ENCODE results near the gene DENND1A.

Gene DENND1A

DNA sequence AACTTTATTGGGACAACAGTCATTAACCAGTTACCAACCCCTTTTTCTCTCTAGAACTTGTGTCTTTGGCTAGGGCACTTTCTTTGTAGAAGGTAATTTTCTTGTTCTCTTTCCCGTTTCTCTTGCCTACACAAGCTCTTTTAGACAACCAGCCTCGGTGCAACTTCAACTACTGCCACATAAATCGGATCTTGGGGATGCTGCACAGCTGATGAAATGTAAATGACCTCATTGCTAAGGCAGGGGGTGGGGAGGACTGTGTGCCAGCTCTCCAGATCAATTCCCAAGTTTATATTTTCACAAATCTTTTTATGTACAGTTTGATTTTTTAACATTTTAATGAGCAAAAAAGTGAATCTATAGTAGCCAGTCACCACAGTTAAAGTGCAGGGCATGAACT is 157.6 kb downstream of the DENND1A start:
- Mint-ChIP-seq H3K9me3 (no peaks in the 10 kb centered on the region), H3K27me3 (no peaks in the 10 kb centered on the region), H3K36me3 (peaks cover 5% of the 10 kb centered on the region), H3K4me3 (no peak overlapping the region), H3K27ac (no peak overlapping the region), H3K4me1 (peaks cover 23% of the 10 kb centered on the region)
- no peak for ATAC-seq

DNA sequence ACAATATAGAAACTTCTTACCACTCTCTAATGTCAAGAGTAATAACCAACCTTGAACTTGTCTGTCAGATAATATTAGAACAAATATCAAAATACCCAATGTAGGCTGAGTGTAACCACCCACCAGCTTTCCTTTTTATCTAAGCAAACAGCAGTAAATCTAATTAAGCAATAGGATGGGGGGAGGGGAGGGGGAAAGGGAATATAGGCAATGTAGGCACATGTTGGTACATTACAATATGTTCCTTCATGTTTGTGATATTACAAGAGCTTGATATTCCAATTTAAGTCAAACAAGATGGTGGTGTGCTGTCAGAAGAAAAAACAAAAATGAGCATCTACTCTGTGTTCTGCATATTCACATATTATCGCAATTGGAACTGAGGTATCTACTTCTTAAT is 158.2 kb downstream of the DENND1A start:
- ATAC-seq, result no peak
- Mint-ChIP-seq H3K4me1 (peaks cover 23% of the 10 kb centered on the region), H3K27me3 (no peaks in the 10 kb centered on the region), H3K27ac (no peak overlapping the region), H3K9me3 (no peaks in the 10 kb centered on the region), H3K36me3 (peaks cover 5% of the 10 kb centered on the region), H3K4me3 (no peak overlapping the region)

DNA sequence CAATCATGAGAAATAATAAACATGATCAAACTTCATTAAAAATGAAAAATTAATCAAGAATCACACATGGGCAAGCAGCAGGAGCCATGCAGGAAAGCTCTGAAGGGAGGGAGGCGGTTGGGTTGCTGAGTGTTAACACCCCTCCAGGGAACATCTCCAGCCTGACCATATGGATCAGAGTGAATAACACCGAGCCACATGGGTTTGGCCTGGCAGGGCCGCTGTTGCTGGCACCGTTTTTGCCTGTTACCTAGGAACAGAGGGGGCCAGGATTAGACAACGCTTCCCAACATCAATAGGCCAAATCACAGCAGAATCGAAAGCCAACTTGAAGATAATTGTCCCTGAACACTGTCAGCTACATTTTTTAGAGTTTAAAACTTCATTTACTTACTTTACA is 160.2 kb downstream of the DENND1A start:
- H3K4me3 Mint-ChIP-seq, result no peak overlapping the region
- H3K36me3 Mint-ChIP-seq, result peaks cover 13% of the 10 kb centered on the region
- no peak overlapping the region for H3K27ac Mint-ChIP-seq
- H3K27me3 Mint-ChIP-seq, result no peaks in the 10 kb centered on the region
- peaks cover 23% of the 10 kb centered on the region for H3K4me1 Mint-ChIP-seq
- ATAC-seq, result no peak
- H3K9me3 Mint-ChIP-seq, result no peaks in the 10 kb centered on the region

DNA sequence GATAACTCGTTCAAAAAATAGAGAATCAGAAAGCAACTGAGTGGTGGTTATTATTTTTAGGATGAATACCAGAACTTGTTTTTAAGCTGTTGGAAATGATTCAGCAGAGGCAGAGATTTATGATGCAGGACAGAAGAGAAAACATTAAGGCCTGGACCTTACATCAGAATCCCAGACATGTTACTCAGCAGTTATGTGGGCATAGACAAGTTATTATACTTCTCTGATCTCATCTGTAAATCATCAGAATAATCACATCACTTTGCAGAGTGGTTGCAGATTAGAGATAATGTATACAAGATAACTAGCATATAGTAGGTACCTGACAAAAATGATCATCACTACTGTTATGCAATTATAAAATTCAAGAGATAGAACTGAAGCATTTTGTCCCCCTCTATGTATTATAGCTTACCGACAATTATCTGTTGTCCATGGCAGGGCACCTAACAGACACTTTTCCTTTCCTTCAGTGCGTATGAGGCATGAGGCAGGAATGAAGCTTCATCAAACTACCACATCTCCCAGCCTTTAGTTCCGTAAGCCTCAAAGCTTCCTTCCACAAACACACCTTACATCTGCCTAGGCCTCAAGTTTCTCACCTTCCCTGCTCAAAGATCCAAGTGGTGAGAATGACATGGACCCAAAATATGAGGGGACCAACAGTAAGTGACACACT is 165.9 kb downstream of the DENND1A start:
- no peak overlapping the region for H3K27ac Mint-ChIP-seq
- no peaks in the 10 kb centered on the region for H3K9me3 Mint-ChIP-seq
- H3K4me3 Mint-ChIP-seq, result no peak overlapping the region
- H3K4me1 Mint-ChIP-seq, result no peaks in the 10 kb centered on the region
- no peaks in the 10 kb centered on the region for H3K27me3 Mint-ChIP-seq
- peaks cover 12% of the 10 kb centered on the region for H3K36me3 Mint-ChIP-seq
- no peak for ATAC-seq

DNA sequence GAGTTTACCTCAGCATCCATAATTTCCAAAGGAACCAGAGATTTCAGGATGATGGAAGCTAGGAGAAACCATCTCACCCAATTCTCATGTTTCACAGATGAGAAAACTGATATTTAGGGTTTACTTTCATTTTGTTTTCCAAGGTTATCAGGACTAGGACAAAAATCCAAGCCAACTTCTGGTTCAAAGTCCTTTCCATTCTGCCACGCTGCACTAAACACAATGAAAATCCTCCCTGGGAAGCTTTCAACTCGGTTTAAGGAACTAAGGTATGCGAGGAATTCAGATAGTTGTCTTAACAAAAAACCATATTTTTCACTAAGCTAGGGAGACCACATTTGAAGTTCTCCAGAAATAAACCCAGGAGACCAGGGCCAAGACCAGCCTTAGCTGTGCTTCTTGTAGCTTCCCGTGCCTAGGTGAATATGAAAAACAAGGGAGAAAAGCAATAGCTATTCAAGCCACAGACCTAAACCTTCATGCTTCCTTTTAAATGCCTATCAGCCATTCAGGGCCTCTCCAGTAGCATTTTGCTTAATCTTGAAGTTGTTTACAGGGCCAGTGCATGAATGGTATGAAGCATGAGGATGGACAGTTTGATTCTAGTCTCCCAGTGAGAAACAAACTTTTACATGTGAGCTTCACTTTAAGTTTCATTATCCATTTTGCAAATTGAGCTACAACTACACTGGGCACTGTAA is 167.9 kb downstream of the DENND1A start:
- Mint-ChIP-seq H3K27ac (no peak overlapping the region), H3K36me3 (peaks cover 12% of the 10 kb centered on the region)

DNA sequence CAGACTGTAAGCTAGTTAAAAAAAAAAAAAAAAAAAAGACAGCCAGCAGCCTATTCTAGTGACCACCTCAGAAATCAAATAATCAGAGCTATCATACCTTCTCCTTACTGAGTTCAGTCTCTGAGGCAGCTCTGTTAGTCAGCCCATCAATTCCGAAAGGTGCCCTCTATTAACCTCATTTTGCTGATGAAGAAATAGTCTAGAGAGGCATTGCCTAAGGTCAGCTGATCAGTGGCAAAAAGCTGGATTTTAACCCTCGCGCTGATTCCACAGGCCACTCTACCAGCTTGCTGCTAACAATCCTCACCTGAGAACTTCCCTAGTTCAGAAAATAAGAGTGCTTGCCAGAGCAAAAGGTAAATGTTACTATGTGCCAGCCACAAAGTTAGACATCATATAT is 172.0 kb downstream of the DENND1A start:
- Mint-ChIP-seq H3K4me1 (peaks cover 6% of the 10 kb centered on the region), H3K9me3 (no peaks in the 10 kb centered on the region), H3K27me3 (no peaks in the 10 kb centered on the region), H3K27ac (no peak overlapping the region), H3K36me3 (peaks cover 14% of the 10 kb centered on the region), H3K4me3 (no peak overlapping the region)
- no peak for ATAC-seq

More for the DNA sequence above, 167.9 kb downstream of the DENND1A start:
- Mint-ChIP-seq H3K9me3 (no peaks in the 10 kb centered on the region), H3K4me1 (no peaks in the 10 kb centered on the region), H3K27me3 (no peaks in the 10 kb centered on the region), H3K4me3 (no peak overlapping the region)
- no peak for ATAC-seq

DNA sequence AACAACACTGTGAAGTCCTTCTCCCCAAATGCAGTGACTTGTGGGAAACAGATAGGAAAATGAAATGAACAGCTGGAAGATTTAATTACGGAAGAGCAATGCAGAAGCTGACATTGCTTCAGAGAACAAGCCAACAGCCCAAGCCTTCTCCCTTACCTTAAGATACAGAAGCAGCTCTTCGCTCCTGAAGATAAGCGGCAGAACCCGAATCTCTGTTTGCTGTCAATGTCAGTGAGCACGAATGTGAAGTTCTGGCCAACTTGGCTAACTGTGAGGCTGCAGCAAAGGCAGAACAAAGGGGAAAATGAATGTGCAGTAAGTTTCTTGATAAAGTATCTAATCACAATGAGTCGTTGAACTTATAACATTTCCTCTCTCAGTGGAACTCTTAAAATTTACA is 172.4 kb downstream of the DENND1A start:
- no peaks in the 10 kb centered on the region for H3K9me3 Mint-ChIP-seq
- peaks cover 14% of the 10 kb centered on the region for H3K36me3 Mint-ChIP-seq
- peaks cover 6% of the 10 kb centered on the region for H3K4me1 Mint-ChIP-seq
- no peaks in the 10 kb centered on the region for H3K27me3 Mint-ChIP-seq
- no peak overlapping the region for H3K27ac Mint-ChIP-seq
- no peak overlapping the region for H3K4me3 Mint-ChIP-seq
- no peak for ATAC-seq

DNA sequence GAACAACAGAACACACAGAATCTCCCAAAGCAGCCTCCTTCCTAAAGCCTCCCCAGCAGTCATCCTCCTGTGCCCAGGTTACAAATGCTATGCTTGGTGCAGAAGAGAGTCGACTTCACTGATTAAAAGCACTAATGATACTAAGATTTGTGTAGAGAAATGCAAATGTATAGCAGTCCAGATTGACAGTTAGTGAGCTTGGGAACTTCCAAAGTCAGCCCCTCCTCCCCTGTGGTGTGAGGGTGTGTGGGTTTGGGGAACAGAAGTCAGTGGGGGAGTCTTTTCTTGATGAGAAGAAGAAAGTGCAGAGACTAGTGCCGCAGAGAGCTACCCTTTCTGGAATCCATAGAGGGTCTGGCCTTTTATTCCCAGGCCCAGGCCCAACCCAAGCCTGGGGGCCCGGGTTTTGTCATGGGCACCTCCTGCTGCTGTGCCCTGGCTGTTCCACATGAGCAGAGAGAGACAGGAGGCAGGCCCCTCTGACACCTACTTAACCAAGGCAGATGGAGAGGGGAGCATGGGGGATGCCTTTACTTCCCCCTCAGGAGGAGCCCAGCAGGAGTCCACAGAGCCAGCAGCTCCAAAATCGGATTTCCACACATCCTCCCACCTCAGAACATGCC is 173.3 kb downstream of the DENND1A start:
- Mint-ChIP-seq H3K36me3 (peaks cover 14% of the 10 kb centered on the region), H3K27ac (no peak overlapping the region), H3K4me1 (peaks cover 6% of the 10 kb centered on the region), H3K27me3 (no peaks in the 10 kb centered on the region), H3K4me3 (no peak overlapping the region), H3K9me3 (no peaks in the 10 kb centered on the region)
- ATAC-seq, result no peak

DNA sequence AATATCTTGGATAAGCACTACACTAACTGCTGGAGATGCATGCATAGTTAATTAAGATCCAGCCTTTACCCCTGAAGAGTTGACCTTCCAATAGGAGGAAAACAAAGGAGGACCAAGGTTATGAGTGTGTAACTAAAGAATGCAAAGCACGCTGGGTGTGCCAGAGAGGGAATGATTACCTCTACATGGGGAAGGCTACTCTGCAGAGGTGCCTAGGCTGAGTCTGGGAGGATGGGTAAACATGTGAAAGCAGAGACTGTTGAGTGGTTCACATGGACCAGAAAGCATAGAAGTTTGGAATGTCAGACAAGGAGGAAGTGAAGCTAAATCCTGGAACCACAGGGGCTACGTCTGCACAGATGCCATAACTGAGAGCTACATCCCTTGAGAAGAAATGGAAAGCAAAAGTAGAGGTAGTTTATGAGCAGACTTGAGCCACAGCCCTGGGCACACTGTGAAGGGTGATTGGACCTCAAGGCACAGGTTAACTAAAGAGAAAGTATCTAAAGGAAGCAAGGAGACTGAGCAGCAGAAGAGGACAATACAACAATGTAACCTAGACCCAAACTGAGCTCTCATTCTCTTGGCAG is 176.2 kb downstream of the DENND1A start:
- no peaks in the 10 kb centered on the region for H3K9me3 Mint-ChIP-seq
- no peak overlapping the region for H3K27ac Mint-ChIP-seq
- ATAC-seq, result no peak
- no peaks in the 10 kb centered on the region for H3K27me3 Mint-ChIP-seq
- H3K4me3 Mint-ChIP-seq, result no peak overlapping the region
- peaks cover 14% of the 10 kb centered on the region for H3K36me3 Mint-ChIP-seq
- H3K4me1 Mint-ChIP-seq, result peaks cover 20% of the 10 kb centered on the region

DNA sequence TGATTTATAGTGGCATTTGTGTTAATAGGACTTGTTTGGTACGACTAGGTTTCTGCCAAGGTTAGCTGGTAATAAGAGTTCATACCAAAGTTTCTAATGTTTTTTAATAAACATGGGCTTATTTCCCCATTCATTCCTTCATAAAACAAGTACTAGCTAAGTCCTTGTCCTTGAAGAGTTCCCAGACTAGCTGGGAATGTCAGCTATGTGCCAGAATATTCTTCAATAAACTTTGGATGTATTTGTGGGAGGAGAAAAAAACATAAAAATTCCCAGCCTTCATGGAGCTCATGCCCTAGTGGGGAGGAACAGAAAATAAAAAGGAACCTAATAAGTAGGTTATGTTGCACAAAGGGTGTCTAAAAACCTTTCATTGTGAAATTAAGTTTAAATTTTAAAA is 176.9 kb downstream of the DENND1A start:
- no peaks in the 10 kb centered on the region for H3K27me3 Mint-ChIP-seq
- H3K27ac Mint-ChIP-seq, result no peak overlapping the region
- peaks cover 14% of the 10 kb centered on the region for H3K36me3 Mint-ChIP-seq
- no peaks in the 10 kb centered on the region for H3K9me3 Mint-ChIP-seq
- peaks cover 20% of the 10 kb centered on the region for H3K4me1 Mint-ChIP-seq
- H3K4me3 Mint-ChIP-seq, result no peak overlapping the region
- ATAC-seq, result no peak

DNA sequence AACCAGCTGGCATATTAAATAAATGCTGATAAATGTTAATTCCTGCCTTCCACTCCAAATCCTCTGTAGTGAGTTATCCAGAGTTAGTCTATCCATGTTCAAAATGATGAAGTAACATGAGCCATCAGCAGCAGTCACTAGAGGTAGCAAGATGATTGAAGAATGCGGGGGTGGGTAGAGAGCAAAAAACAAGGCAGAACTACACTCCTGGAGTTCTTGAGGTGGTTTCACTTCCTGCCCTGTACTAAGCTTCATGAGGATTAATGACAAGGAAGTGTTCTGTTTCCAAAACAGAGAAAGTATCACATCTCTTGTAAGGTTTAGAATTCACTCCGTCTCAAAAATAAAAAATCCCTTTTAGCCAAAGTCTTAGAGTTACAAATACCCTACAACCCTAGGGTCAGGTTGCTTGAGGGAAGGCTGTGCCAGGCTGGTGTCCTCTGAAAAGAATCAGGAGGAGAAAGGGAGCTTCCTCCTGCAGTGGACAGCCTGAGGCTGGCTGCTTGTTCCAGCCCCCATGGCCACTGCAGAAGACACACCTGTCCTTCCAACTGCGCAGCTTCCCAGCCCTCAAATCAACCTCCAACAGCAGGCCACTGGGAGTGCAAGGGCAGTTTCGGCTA is 180.2 kb downstream of the DENND1A start:
- Mint-ChIP-seq H3K4me1 (peaks cover 14% of the 10 kb centered on the region), H3K4me3 (no peak overlapping the region), H3K27me3 (no peaks in the 10 kb centered on the region), H3K36me3 (peaks cover 6% of the 10 kb centered on the region), H3K9me3 (no peaks in the 10 kb centered on the region), H3K27ac (peak overlapping the region; percentile 22)
- peak; percentile 90 for ATAC-seq

DNA sequence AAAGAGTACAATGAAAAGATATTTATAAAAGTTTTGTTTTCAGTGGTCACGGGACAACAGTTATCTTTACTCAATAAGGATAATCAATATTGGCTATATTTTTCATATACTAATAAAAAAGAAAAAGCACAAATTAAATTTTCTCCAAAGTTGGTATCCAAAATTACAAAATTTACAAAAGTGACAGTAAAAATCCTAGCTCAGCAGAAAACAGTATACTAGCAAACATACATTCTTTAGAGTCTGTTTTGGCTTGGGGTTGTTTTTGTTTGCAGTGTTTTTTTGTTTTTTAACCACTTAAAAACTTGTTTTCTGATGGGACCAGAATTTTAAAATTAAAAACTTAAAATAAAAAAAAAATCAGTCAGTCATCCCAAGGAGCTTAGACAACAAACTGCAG is 183.2 kb downstream of the DENND1A start:
- no peak for ATAC-seq
- H3K36me3 Mint-ChIP-seq, result no peaks in the 10 kb centered on the region
- H3K4me3 Mint-ChIP-seq, result no peak overlapping the region
- no peak overlapping the region for H3K27ac Mint-ChIP-seq
- H3K4me1 Mint-ChIP-seq, result peaks cover 17% of the 10 kb centered on the region
- no peaks in the 10 kb centered on the region for H3K27me3 Mint-ChIP-seq
- H3K9me3 Mint-ChIP-seq, result no peaks in the 10 kb centered on the region

DNA sequence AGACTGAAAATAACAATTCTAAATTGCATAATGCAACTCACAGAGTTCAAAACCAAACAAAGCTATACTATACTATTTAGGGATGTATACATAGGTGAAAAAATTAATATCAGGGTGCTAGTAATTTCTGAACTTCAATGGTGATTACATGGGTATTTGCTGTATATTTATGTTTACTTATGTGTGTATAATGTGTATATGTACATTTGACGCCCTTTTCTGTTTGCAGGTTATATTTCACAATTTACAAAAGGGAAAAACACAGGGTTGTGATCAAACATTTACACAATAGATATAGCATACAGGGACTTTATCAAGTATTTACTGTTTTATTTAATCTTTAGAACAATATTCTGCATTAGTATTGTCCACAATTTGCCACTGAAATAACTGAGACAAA is 184.0 kb downstream of the DENND1A start:
- ATAC-seq, result no peak
- Mint-ChIP-seq H3K4me1 (peaks cover 25% of the 10 kb centered on the region), H3K27ac (no peak overlapping the region), H3K4me3 (no peak overlapping the region), H3K9me3 (no peaks in the 10 kb centered on the region), H3K36me3 (no peaks in the 10 kb centered on the region), H3K27me3 (no peaks in the 10 kb centered on the region)

DNA sequence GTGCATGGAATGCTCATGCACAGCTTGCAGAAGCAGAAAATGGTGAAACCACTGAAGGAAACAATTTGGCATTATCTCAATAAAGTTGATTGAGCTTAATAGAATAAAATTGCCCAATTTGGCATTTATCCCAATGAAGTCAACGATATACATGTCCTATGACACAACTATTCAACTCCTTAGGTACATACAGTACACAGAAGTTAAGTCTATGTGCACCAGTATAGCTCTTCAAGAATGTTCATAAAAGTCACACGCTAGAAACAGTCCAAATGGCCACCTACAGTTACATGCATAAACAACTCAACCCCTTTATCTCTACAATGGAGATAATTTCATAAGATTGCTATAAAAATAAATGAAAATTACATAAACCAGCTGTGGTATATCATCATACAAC is 184.5 kb downstream of the DENND1A start:
- no peak for ATAC-seq
- H3K27ac Mint-ChIP-seq, result no peak overlapping the region
- peaks cover 23% of the 10 kb centered on the region for H3K4me1 Mint-ChIP-seq
- H3K27me3 Mint-ChIP-seq, result no peaks in the 10 kb centered on the region
- no peak overlapping the region for H3K4me3 Mint-ChIP-seq
- H3K9me3 Mint-ChIP-seq, result no peaks in the 10 kb centered on the region
- no peaks in the 10 kb centered on the region for H3K36me3 Mint-ChIP-seq

DNA sequence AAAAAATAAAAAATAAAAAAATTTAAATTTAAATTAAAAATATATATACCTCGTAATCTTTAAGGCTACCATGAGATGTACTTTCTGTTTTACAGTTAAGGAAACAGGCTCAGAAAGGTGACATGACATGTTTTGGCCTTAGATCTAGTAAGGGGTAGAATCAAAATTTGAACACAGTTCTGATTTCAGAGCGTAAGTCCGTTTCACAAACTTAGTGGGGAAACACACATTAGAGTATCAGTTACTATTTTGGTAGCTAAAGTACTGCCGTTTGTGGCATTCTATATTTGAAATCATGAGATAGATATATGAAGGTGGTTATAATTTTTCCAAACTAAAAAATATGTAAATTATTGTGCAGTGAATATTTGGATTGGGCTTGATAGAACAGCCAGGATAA is 186.2 kb downstream of the DENND1A start:
- Mint-ChIP-seq H3K36me3 (peaks cover 1% of the 10 kb centered on the region), H3K27ac (no peak overlapping the region), H3K4me1 (peaks cover 11% of the 10 kb centered on the region), H3K9me3 (no peaks in the 10 kb centered on the region), H3K4me3 (no peak overlapping the region), H3K27me3 (no peaks in the 10 kb centered on the region)
- no peak for ATAC-seq
